IMR-90 (cell line): ENCODE measurements around the gene CSNK1D.

Experiments
- POLR2A ChIP-seq: IDR thresholded peaks from 2 replicates; pipeline ENCODE4 v1.6.1; 2012; ENCODE audit warnings: mild to moderate bottlenecking, low read depth, low read length
- RAD21 ChIP-seq: IDR thresholded peaks from 2 replicates; pipeline ENCODE4 v1.6.1; 2012; ENCODE audit warnings: low read length, improper control_type of control experiment
- RFX5 ChIP-seq: IDR thresholded peaks from 2 replicates; pipeline ENCODE4 v1.8.0; 2012; ENCODE audit warnings: low read depth, mild to moderate bottlenecking, low read length, moderate library complexity
- SMC3 ChIP-seq: fragments of 150-350 bp; IDR thresholded peaks from 2 replicates; pipeline ENCODE4 v1.6.1; 2016; ENCODE audit warnings: low read depth, mild to moderate bottlenecking, antibody characterized with exemption, low read length, moderate library complexity
- TF ChIP-seq, protein P1 (sequence below): conservative IDR thresholded peaks from 2 replicates; pipeline ENCODE4 v1.5.1; 2012; ENCODE audit warnings: mild to moderate bottlenecking, low read depth, low read length, improper control_type of control experiment

DNA sequence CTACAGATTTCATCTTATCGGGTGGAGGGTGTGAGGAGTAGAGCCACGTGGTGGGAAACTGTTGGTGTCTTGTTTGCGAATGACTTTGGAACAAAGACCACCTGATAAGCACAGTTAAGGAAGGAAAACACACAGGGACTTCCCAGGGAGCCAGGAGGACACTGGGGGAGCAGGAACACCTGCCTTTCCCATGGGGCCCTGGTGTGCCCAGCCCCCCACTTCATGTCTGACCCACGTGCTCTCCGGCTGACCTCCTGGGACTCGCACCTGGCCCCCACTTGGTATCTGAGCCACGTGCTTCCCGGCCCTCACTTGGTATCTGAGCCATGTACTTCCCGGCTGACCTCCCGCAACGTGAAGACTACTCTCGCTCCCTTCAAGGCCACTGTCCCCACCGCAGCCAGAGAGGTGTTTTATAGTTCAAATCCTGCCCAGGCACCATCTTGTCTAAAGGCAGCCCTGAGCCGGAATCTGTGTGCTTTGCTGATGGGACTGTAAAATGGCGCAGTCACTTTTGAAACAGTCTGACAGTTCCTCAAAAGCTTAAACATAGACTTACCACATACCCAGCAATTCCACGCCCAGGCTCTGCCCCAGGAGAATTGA lies 5.4 kb upstream of the CSNK1D start:
- TF ChIP-seq, protein P1, sequence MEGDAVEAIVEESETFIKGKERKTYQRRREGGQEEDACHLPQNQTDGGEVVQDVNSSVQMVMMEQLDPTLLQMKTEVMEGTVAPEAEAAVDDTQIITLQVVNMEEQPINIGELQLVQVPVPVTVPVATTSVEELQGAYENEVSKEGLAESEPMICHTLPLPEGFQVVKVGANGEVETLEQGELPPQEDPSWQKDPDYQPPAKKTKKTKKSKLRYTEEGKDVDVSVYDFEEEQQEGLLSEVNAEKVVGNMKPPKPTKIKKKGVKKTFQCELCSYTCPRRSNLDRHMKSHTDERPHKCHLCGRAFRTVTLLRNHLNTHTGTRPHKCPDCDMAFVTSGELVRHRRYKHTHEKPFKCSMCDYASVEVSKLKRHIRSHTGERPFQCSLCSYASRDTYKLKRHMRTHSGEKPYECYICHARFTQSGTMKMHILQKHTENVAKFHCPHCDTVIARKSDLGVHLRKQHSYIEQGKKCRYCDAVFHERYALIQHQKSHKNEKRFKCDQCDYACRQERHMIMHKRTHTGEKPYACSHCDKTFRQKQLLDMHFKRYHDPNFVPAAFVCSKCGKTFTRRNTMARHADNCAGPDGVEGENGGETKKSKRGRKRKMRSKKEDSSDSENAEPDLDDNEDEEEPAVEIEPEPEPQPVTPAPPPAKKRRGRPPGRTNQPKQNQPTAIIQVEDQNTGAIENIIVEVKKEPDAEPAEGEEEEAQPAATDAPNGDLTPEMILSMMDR, result no peak
- TF ChIP-seq SMC3 (no peak), RFX5 (no peak), RAD21 (no peak), POLR2A (no peak)
